Endothelial cell of umbilical vein (primary cell): ENCODE measurements around the gene CDK18.

Experiments
- EZH2 ChIP-seq: IDR thresholded peaks from 2 replicates; pipeline ENCODE4 v1.6.1; 2012; ENCODE audit warnings: borderline replicate concordance, low read depth, mild to moderate bottlenecking, moderate library complexity, low read length, inconsistent platforms; ENCODE audit not compliant: severe bottlenecking
- JUN ChIP-seq: IDR thresholded peaks from 2 replicates; pipeline ENCODE4 v1.6.1; 2011; ENCODE audit warnings: borderline replicate concordance, low read depth; ENCODE audit not compliant: insufficient read length, insufficient read depth
- MYC ChIP-seq: IDR thresholded peaks from one replicate; pipeline ENCODE4 v1.6.1; 2011; ENCODE audit warnings: mild to moderate bottlenecking, low read depth, low read length
- POLR2A ChIP-seq: IDR thresholded peaks from 2 replicates; pipeline ENCODE4 v1.6.1; 2012; ENCODE audit warnings: low read depth, mild to moderate bottlenecking, control low read depth, low read length
- POLR2AphosphoS5 ChIP-seq: IDR thresholded peaks from 2 replicates; pipeline ENCODE4 v1.6.1; 2012; ENCODE audit warnings: low read depth, mild to moderate bottlenecking, control low read depth, low read length, moderate library complexity; ENCODE audit not compliant: insufficient read depth
- TF ChIP-seq, protein P1 (sequence below), 2 donors: IDR thresholded peaks; 1 replicate in 1 of 2; 2 replicates in 1 of 2; pipeline ENCODE4 v1.5.1; 2011; ENCODE audit warnings: low read length in 2 of 2, mild to moderate bottlenecking in 2 of 2, moderate library complexity in 2 of 2, control low read depth in 1 of 2, inconsistent platforms in 1 of 2, low read depth in 1 of 2; ENCODE audit not compliant: insufficient read depth in 1 of 2; ENCODE audit errors: extremely low read depth in 1 of 2
- TF ChIP-seq, protein P2 (sequence below): IDR thresholded peaks from 2 replicates; pipeline ENCODE4 v1.6.1; 2011; ENCODE audit not compliant: insufficient read depth, insufficient read length

DNA sequence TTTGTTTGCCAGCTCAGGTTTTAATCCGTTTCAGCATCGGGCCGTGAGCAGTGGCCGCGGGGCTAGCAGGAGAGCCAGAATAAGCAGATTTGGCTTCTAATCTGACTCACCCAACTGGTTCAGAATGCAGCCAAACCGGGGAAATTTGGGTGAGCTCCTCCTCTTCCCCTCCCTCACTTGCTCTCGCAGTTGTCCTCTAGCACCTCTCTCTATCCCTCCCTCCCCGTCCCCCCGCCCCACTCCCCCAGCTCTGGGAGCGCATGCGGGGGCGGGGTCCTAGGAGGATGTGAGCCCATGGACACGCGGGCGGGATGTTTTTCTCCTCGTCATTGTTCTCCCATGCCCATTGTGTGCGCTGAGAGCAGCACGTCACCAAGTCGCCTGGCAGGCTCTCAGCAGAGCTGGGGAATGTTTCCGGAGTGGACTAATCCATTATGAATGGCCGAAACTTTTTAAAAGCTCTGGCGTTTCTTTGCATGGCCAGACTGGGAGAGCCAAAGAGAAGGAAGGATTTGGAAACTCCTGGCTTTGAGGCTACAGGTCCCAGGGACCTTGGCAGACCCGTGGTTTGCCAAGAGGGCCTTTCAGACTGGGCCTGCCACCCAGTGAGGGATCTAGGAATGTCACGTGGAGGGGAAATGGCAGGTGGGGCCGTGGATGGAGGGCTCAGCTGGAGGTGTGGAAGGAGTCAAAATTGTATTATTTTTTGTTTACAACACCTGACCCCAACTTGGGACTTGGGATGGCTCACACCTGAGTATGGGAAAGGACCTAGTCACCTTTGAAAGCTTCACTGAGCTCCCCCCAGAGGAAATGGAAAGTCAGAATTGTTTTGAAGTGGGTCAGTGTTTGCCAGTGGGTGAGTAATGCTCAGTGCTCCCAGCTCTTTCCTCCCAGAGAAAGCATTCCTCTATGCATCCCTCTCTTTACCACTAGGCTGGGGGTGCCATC is 39.2 kb downstream of the CDK18 start:
- TF ChIP-seq, protein P1, sequence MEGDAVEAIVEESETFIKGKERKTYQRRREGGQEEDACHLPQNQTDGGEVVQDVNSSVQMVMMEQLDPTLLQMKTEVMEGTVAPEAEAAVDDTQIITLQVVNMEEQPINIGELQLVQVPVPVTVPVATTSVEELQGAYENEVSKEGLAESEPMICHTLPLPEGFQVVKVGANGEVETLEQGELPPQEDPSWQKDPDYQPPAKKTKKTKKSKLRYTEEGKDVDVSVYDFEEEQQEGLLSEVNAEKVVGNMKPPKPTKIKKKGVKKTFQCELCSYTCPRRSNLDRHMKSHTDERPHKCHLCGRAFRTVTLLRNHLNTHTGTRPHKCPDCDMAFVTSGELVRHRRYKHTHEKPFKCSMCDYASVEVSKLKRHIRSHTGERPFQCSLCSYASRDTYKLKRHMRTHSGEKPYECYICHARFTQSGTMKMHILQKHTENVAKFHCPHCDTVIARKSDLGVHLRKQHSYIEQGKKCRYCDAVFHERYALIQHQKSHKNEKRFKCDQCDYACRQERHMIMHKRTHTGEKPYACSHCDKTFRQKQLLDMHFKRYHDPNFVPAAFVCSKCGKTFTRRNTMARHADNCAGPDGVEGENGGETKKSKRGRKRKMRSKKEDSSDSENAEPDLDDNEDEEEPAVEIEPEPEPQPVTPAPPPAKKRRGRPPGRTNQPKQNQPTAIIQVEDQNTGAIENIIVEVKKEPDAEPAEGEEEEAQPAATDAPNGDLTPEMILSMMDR (IDR thresholded peaks at IDR 0.05; ENCODE audit: extremely low read depth in 1 of 2, insufficient read depth in 1 of 2, low read depth in 1 of 2, low read length in 2 of 2): peak in 1 of 2 donors; percentile 5
- TF ChIP-seq POLR2A (no peak), EZH2 (no peak), MYC (peak; percentile 48), JUN (peak; percentile 28), POLR2AphosphoS5 (peak; percentile 16)
- TF ChIP-seq, protein P2, sequence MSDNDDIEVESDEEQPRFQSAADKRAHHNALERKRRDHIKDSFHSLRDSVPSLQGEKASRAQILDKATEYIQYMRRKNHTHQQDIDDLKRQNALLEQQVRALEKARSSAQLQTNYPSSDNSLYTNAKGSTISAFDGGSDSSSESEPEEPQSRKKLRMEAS: peak; percentile 61
